Measurements from ENCODE around the gene CCDC88B. TPM values are rescaled to one million over a fixed set of nuclear protein-coding genes. Genes with fewer than 3 reads are reported as not detected.

CCDC88B gene
- total RNA-seq, 1 donor from 2014 or later = 0.99 TPM

- no peak for TF ChIP-seq CTCF (IDR thresholded peaks at IDR 0.05)
- Mint-ChIP-seq H3K27me3 (ENCODE audit: low read depth) (peaks cover 7% of the 10 kb centered on the region), H3K4me3 (ENCODE audit: unreplicated experiment) (no peak overlapping the region), H3K4me1 (ENCODE audit: low read depth) (peaks cover 23% of the 10 kb centered on the region), H3K36me3 (ENCODE audit: low read depth) (peaks cover 2% of the 10 kb centered on the region), H3K9me3 (ENCODE audit: low read depth) (no peaks in the 10 kb centered on the region), H3K27ac (ENCODE audit: unreplicated experiment) (no peak overlapping the region)
- DNase-seq (ENCODE audit: low spot score) = no peak
Observed at GRCh38 chr11:64406221-64406946, 66.4 kb downstream of the CCDC88B start.

Small RNA genes lying within 50 kb of the gene (microRNA-seq; reads per million reads assigned to microRNA genes)
- 7.2 reads per million, percentile 12 among the genes with 10 or more reads in this experiment for gene MIR1237 (ENCODE audit: borderline number of aligned reads)
- not detected for gene MIR7155 (ENCODE audit: borderline number of aligned reads)

Other genes starting within 250 kb of the CCDC88B start
- gene MACROD1, start 174.1 kb upstream of the CCDC88B start, total RNA-seq = 15.7 to 20.6 TPM (median 16.9 TPM) in 3 replicates
- gene STIP1, start 154.0 kb upstream of the CCDC88B start, total RNA-seq = 108 to 129 TPM (median 109 TPM) in 3 replicates
- gene FERMT3, start 133.5 kb upstream of the CCDC88B start, total RNA-seq = 1.0 to 1.5 TPM (median 1.5 TPM) in 3 replicates
- 37.9 to 45.7 TPM (median 42.2 TPM) in 3 replicates for gene TRPT1, start 114.0 kb upstream of the CCDC88B start, total RNA-seq
- gene NUDT22, start 113.9 kb upstream of the CCDC88B start, total RNA-seq = 42.1 to 56.6 TPM (median 49.9 TPM) in 3 replicates
- gene DNAJC4, start 109.7 kb upstream of the CCDC88B start, total RNA-seq = 27.0 to 31.6 TPM (median 28.9 TPM) in 3 replicates
- gene VEGFB, start 105.6 kb upstream of the CCDC88B start, total RNA-seq = 165 to 209 TPM (median 168 TPM) in 3 replicates
- 42.1 to 54.3 TPM (median 43.0 TPM) in 3 replicates for gene FKBP2, start 99.1 kb upstream of the CCDC88B start, total RNA-seq
- 280 to 358 TPM (median 322 TPM) in 3 replicates for gene PPP1R14B, start 93.3 kb upstream of the CCDC88B start, total RNA-seq
- gene PLCB3, start 88.7 kb upstream of the CCDC88B start, total RNA-seq = 35.5 to 51.4 TPM (median 47.2 TPM) in 3 replicates
- gene BAD, start 55.5 kb upstream of the CCDC88B start, total RNA-seq = 55.5 to 58.8 TPM (median 56.8 TPM) in 3 replicates
- 57.8 to 64.8 TPM (median 59.2 TPM) in 3 replicates for gene GPR137, start 54.4 kb upstream of the CCDC88B start, total RNA-seq
- 0.22 to 0.39 TPM in 2 of 3 replicates, not detected in the other for gene KCNK4, start 48.9 kb upstream of the CCDC88B start, total RNA-seq
- 0.92 to 1.0 TPM in 2 of 3 replicates, not detected in the other for gene CATSPERZ, start 39.8 kb upstream of the CCDC88B start, total RNA-seq
- gene ESRRA, start 34.7 kb upstream of the CCDC88B start, total RNA-seq = 25.6 to 30.7 TPM (median 29.6 TPM) in 3 replicates
- 122 to 182 TPM (median 126 TPM) in 3 replicates for gene TRMT112, start 22.6 kb upstream of the CCDC88B start, total RNA-seq
- 181 to 234 TPM (median 232 TPM) in 3 replicates for gene PRDX5, start 22.1 kb upstream of the CCDC88B start, total RNA-seq
- gene RPS6KA4, start 19.0 kb downstream of the CCDC88B start, total RNA-seq = 32.7 to 43.6 TPM (median 34.9 TPM) in 3 replicates
- 0.15 TPM in 1 of 3 replicates, not detected in the others for gene SLC22A11, start 215.7 kb downstream of the CCDC88B start, total RNA-seq